GM12874 (cell line): ENCODE data around the gene GZMM.

Experiments
- TF ChIP-seq, protein P1 (sequence below): IDR thresholded peaks from 2 replicates; pipeline ENCODE4 v1.5.1; 2011; ENCODE audit warnings: low read depth, mild to moderate bottlenecking, control low read depth, low read length, moderate library complexity; ENCODE audit not compliant: insufficient read depth

Gene GZMM

DNA sequence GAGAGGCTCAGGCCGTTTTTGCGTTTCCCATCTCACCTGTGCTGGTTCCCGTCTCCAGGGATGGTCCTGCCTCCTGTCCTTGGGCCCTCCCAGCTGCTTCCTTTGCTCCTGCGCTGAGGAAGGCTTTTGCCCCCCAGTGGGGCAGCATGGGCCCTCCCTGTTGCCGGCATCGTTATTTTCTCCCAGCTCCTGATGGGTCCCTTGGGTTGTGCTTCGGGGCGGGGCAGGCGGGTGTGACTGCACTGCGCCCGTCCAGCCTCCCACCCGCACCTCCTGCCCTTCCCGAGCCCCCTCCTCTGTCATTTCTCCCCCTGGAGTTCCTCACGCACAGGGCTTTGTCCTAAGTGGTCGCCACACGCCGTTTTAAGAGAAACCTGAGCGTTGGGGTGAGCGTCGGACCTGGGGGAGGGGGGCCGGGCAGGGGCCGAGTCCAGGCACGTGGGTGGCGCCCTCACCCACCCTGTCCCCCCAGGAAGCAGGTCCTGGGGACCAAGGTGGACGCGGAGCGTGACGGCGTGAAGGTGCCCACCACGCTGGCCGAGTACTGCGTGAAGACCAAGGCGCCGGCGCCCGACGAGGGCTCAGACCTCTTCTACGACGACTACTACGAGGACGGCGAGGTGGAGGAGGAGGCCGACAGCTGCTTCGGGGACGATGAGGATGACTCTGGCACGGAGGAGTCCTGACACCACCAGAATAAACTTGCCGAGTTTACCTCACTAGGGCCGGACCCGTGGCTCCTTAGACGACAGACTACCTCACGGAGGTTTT, 2.8 kb upstream of the GZMM start:
- TF ChIP-seq, protein P1, sequence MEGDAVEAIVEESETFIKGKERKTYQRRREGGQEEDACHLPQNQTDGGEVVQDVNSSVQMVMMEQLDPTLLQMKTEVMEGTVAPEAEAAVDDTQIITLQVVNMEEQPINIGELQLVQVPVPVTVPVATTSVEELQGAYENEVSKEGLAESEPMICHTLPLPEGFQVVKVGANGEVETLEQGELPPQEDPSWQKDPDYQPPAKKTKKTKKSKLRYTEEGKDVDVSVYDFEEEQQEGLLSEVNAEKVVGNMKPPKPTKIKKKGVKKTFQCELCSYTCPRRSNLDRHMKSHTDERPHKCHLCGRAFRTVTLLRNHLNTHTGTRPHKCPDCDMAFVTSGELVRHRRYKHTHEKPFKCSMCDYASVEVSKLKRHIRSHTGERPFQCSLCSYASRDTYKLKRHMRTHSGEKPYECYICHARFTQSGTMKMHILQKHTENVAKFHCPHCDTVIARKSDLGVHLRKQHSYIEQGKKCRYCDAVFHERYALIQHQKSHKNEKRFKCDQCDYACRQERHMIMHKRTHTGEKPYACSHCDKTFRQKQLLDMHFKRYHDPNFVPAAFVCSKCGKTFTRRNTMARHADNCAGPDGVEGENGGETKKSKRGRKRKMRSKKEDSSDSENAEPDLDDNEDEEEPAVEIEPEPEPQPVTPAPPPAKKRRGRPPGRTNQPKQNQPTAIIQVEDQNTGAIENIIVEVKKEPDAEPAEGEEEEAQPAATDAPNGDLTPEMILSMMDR = no peak

DNA sequence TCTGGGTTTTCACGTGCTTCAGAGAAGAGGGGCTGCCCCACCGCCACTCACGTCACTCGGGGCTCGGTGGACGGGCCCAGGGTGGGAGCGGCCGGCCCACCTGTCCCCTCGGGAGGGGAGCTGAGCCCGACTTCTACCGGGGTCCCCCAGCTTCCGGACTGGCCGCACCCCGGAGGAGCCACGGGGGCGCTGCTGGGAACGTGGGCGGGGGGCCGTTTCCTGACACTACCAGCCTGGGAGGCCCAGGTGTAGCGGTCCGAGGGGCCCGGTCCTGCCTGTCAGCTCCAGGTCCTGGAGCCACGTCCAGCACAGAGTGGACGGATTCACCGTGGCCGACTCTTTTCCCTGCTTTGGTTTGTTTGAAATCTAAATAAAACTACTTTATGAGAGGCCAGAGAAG, 2.2 kb upstream of the GZMM start:
- TF ChIP-seq, protein P1 = no peak

DNA sequence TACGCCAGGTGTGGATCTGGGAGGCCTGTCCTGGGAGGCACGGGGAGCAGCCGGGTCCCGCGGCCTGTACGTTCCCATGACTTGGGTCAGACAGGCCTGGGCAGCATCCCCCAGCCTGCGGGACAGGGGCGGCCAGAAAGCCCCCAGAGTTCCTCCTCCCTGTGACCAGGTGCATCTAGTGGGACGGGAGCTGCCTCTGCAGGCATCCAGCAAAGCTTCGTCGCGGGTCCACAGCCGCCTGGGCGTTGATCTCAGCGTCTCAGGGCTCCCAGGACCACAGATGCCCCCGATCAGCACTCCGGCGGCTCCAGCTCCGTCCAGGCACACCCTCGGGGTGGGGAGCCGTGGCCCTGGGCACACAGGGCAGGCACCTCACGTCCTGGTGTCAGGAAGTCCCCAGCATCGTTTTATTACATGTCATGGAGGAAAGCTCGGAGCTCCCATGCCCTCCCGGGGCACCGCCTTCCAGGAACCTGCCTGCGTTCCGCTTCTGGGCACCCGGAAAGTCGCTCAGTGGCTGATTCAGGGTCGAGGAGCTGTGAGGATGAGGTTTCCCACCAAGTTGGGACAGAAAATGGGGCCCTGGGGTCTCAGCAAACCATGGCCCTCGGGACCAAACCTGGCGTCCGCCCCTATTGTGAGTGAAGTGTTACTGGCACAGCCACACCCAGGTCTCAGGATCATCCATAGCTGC, 1.5 kb upstream of the GZMM start:
- TF ChIP-seq, protein P1 = no peak

DNA sequence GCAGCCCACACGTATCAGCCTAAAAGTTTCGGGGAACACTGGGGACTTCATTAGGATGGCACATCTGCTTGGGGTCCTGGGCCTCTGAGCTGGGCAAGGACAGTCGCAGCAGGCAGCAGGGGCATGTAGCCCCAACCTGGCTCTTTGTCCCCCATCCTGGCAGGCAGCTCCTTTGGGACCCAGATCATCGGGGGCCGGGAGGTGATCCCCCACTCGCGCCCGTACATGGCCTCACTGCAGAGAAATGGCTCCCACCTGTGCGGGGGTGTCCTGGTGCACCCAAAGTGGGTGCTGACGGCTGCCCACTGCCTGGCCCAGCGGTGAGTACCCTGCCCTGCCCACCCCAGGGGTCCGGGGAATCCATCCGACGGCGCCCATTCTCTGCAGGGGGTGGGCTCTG, 3.3 kb downstream of the GZMM start:
- TF ChIP-seq, protein P1 = no peak

DNA sequence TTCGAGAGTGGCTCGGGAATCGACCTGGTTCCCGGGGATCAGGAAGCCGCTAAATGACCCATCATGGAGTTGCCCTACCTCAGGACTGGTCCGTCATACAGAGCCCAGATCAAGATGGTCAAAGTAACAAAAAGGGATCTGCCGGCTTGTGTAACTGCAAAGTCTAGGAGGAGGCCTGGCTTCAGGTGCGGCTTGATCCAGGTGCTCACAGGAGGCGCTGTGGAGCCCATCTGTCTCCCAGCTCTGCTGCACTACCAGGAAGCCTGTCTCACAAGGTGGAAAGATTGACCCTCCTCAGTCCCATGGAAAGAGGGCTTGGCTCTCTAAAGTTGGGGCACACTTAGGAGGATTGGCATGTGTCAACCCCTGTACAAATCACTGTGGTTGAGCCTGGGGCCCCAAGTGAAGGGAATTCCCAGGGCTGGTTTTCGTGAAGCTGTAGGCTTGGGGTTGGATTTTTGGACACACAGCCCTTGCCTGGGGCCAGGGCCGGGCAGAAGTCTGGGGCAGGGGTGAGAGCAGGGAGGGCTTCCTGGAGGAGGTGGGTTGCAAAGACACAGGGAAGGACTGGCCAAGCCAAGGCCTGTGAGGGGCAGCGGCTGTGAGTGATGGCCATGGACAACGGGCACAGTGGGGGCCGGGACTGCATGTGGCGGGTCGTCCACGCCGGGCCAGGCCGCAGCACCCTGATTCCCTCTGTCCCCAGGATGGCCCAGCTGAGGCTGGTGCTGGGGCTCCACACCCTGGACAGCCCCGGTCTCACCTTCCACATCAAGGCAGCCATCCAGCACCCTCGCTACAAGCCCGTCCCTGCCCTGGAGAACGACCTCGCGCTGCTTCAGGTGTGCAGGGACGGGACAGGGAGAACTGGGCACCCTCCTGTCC, 4.2 kb downstream of the GZMM start:
- TF ChIP-seq, protein P1 = no peak

DNA sequence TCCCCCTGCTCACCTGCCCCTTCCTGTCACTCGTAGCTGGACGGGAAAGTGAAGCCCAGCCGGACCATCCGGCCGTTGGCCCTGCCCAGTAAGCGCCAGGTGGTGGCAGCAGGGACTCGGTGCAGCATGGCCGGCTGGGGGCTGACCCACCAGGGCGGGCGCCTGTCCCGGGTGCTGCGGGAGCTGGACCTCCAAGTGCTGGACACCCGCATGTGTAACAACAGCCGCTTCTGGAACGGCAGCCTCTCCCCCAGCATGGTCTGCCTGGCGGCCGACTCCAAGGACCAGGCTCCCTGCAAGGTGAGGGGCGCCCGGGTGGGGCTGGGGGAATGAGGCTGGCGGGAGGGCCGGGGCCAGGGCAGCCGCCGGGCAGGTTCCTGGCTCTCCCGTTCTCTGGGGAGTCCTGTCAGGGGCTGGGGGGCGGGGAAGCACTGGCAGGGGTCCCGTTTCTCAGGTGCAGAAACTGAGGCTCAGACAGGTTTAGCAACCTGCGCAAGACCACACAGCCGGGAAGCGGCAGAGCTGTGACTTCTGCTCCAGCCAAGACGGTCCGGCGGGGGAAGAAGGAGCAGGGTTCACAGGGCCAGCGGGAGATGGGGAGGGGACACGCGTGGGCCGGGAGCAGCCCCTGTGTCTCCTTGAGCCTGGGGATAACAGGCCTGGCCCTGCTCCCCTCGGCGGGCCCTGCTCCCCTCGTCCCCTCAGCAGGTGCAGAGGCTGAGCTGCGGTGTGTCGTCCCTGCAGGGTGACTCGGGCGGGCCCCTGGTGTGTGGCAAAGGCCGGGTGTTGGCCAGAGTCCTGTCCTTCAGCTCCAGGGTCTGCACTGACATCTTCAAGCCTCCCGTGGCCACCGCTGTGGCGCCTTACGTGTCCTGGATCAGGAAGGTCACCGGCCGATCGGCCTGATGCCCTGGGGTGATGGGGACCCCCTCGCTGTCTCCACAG, 5.3 kb downstream of the GZMM start:
- TF ChIP-seq, protein P1 = no peak
